Gastroesophageal sphincter (tissue), 4 donors: ENCODE measurements around the gene SLC1A2. TPM values are rescaled to one million over a fixed set of nuclear protein-coding genes. Genes with fewer than 3 reads are reported as not detected.
A peak's percentile ranks its signal among the peaks of the same experiment; 100 is the strongest.

Experiments
- ATAC-seq: fragments of 150-250 bp; one replicate; pipeline ENCODE4 v1.9.1; 2016; ENCODE audit warnings: mild to moderate bottlenecking, moderate library complexity
- H3K27ac ChIP-seq, 4 donors: fragments of 200-600 bp; sonication (generic) in 3 of 4; 1 replicate in 3 of 4; 2 replicates in 1 of 4; pipeline ENCODE4 v1.5.1; 2016 to 2019
- H3K27me3 ChIP-seq: fragments of 200-600 bp; sonication (generic); one replicate; pipeline ENCODE4 v1.5.1; 2019
- H3K36me3 ChIP-seq, 2 donors: fragments of 200-600 bp; sonication (generic); one replicate each; pipeline ENCODE4 v1.5.1; 2019; ENCODE audit warnings: control low read depth in 1 of 2
- H3K4me1 ChIP-seq, 3 donors: fragments of 200-600 bp; sonication (generic); 1 replicate in 2 of 3; 2 replicates in 1 of 3; pipeline ENCODE4 v1.5.1; 2016 to 2019; ENCODE audit warnings: control low read depth in 2 of 3
- H3K4me3 ChIP-seq, 2 donors: fragments of 200-600 bp; sonication (generic); one replicate each; pipeline ENCODE4 v1.5.1; 2019; ENCODE audit warnings: mild to moderate bottlenecking in 1 of 2, moderate library complexity in 1 of 2
- H3K9me3 ChIP-seq, 3 donors: fragments of 200-600 bp; sonication (generic); one replicate each; pipeline ENCODE4 v1.5.1; 2017 to 2019; ENCODE audit warnings: control low read depth in 2 of 3
- EP300 ChIP-seq: sonication (generic); formaldehyde crosslinking; IDR thresholded peaks from one replicate; pipeline ENCODE4 v1.6.1; 2017; ENCODE audit warnings: antibody characterized with exemption, mild to moderate bottlenecking
- POLR2A ChIP-seq, 2 donors: fragments of 450-650 bp; IDR thresholded peaks; one replicate each; pipeline ENCODE4 v1.6.1; 2017; ENCODE audit warnings: antibody characterized with exemption in 2 of 2, mild to moderate bottlenecking in 2 of 2, moderate library complexity in 1 of 2
- POLR2AphosphoS5 ChIP-seq: sonication (generic); formaldehyde crosslinking; IDR thresholded peaks from one replicate; pipeline ENCODE4 v1.6.1; 2017; ENCODE audit warnings: antibody characterized with exemption
- WGBS, 2 donors: methylation state at CpG; one replicate each; pipeline ENCODE4 v1.1.5; 2018; ENCODE audit warnings: low coverage in 1 of 2; 5-methylcytosine and 5-hydroxymethylcytosine counted together
- total RNA-seq, 4 donors: library from RNA; depleted of rRNA; stranded (reverse); fragments of >200 nt; gene quantifications; one replicate each; pipeline ENCODE4 v1.1.0, GENCODE V29; 2016
- TF ChIP-seq, protein P1 (sequence below), 4 experiments: fragments of 200-600 bp in 2 of 4; fragments of 450-650 bp in 2 of 4; sonication (generic) in 1 of 4; IDR thresholded peaks; one replicate each; pipeline ENCODE4 v1.5.1; 2017 to 2019; ENCODE audit warnings: antibody characterized with exemption in 4 of 4, mild to moderate bottlenecking in 2 of 4, moderate library complexity in 2 of 4

Gene SLC1A2
- total RNA-seq, 4 donors from 2014 or later, result 0.12 to 1.5 (median 0.40) TPM; not detected in 1

DNA sequence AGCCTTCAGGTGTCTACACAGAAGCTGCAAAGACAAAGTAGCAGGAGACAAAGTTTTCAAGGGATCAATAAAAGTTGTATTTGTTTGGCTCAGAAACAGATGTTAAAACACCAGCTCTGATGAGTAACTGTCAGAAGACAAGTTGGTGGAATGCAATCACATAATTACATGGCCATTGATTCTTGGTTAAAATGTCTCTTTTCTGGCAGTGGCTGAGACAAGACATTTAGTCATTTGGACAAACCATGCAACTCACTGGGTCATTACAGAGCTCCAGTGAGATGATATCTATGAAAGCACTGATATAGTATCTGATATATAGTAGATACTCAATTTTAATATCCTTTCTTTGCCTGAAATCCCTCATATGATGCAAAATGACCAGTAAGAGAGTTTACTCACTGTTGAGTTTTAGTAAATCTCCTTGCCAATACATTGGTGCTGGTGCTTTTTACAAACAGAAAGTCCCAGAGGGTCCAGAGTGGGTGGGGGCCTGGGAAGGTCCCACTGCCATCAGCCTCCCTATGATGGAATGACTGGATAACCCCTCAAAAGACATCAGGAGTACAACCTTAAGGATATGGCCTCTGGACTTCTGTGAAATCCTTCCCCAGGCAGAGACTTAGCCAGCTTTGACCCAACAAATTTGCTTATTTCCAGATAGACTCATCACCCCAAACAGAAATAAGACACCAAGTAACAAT lies 95.0 kb downstream of the SLC1A2 start:
- no peaks in the 10 kb centered on the region for H3K9me3 ChIP-seq
- no peaks in the 10 kb centered on the region for H3K36me3 ChIP-seq
- H3K27ac ChIP-seq, result no peak overlapping the region
- TF ChIP-seq EP300, result no peak
- TF ChIP-seq POLR2AphosphoS5, result no peak
- TF ChIP-seq, protein P1, sequence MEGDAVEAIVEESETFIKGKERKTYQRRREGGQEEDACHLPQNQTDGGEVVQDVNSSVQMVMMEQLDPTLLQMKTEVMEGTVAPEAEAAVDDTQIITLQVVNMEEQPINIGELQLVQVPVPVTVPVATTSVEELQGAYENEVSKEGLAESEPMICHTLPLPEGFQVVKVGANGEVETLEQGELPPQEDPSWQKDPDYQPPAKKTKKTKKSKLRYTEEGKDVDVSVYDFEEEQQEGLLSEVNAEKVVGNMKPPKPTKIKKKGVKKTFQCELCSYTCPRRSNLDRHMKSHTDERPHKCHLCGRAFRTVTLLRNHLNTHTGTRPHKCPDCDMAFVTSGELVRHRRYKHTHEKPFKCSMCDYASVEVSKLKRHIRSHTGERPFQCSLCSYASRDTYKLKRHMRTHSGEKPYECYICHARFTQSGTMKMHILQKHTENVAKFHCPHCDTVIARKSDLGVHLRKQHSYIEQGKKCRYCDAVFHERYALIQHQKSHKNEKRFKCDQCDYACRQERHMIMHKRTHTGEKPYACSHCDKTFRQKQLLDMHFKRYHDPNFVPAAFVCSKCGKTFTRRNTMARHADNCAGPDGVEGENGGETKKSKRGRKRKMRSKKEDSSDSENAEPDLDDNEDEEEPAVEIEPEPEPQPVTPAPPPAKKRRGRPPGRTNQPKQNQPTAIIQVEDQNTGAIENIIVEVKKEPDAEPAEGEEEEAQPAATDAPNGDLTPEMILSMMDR (IDR thresholded peaks at IDR 0.05), result no peak
- TF ChIP-seq POLR2A (IDR thresholded peaks at IDR 0.05), result no peak
- no peak for ATAC-seq
- H3K27me3 ChIP-seq, result no peaks in the 10 kb centered on the region
- no peak overlapping the region for H3K4me3 ChIP-seq
- H3K4me1 ChIP-seq, result peaks cover 0 to 15% (median 0%) of the 10 kb centered on the region in 3 donors

DNA sequence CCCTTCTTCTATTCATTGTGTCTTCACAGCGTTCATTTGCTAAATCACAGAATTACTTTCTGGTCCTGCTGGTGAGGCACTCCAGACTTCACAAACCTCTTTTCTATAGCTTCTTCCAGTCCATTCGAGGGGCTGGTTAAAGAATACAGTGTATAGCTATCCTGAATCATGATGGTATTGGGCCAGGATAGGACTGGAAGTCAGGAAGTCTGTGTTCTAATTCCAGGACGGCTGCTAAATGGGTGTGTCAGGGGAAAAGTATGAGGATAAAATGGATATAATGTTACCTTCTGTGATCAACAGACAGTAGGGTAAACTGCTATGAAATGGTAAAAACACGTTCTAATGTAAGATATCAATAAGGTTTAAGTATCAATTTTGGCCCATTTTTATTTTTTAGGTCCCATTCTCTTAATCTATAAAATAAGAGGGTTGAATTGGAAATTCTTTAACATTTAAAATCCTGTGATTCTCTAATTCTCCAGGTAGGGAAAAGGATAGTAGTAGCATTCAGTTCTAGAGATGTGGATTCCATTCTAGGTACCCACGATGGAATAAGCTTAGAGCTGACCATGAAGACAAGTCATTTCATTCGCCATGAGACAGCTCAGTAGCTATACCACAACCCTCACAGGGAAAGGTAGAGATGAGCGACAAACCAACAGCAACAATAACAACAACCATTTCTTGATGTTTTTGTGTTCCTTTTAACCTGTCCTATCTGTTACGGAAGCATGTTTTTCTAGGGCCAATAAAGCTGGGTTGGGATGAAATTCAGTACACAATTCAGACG lies 96.1 kb downstream of the SLC1A2 start:
- no peak overlapping the region for H3K27ac ChIP-seq
- H3K4me3 ChIP-seq, result no peak overlapping the region
- H3K4me1 ChIP-seq, result peaks cover 0 to 17% (median 0%) of the 10 kb centered on the region in 3 donors
- no peaks in the 10 kb centered on the region for H3K9me3 ChIP-seq
- no peaks in the 10 kb centered on the region for H3K36me3 ChIP-seq
- TF ChIP-seq EP300, result no peak
- TF ChIP-seq POLR2A (IDR thresholded peaks at IDR 0.05), result no peak
- no peak for TF ChIP-seq POLR2AphosphoS5
- TF ChIP-seq, protein P1 (IDR thresholded peaks at IDR 0.05), result no peak
- ATAC-seq, result no peak
- H3K27me3 ChIP-seq, result no peaks in the 10 kb centered on the region
- 81 to 87% methylated on average over 7 to 9 of the region's 9 CpGs for WGBS, 2 donors

DNA sequence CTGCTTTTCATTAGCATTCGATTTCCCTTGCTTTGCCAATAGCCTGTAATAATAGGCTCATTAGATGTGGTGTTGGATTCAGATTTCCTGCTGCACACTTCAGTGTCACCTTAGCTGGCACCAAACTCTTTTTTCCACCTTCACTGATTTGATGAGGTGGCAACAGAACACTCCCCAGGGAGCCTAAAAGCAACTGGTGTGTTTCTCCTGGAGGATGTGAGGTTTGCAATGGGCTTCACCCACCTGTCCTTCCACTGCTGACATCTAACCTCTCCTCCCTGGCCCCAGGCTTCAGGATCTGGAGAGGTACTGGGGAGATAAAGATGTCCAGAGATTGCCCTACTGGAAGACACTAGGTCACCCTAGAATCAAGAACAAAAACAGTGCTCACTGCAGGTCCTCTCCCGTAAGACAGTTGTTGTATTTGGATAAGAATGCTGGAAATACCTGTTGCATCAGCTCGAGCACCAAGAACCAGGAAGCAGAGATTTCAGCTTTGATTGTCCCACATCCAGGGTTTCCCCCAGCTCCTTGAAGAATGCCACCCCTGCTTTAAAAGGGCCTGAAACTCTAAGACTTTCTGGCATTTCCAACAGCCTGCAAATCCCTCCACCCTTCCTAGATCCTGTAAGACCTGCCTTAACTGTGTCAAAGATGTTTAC lies 96.9 kb downstream of the SLC1A2 start:
- Histone ChIP-seq H3K4me1 (peaks cover 0 to 15% (median 0%) of the 10 kb centered on the region in 3 donors), H3K9me3 (no peaks in the 10 kb centered on the region), H3K27me3 (no peaks in the 10 kb centered on the region), H3K4me3 (no peak overlapping the region), H3K36me3 (no peaks in the 10 kb centered on the region), H3K27ac (no peak overlapping the region)
- 68 to 83% methylated on average over 2 to 3 of the region's 3 CpGs for WGBS, 2 donors
- no peak for ATAC-seq
- TF ChIP-seq EP300 (no peak), POLR2A (IDR thresholded peaks at IDR 0.05) (no peak), POLR2AphosphoS5 (no peak)
- TF ChIP-seq, protein P1 (IDR thresholded peaks at IDR 0.05), result no peak

DNA sequence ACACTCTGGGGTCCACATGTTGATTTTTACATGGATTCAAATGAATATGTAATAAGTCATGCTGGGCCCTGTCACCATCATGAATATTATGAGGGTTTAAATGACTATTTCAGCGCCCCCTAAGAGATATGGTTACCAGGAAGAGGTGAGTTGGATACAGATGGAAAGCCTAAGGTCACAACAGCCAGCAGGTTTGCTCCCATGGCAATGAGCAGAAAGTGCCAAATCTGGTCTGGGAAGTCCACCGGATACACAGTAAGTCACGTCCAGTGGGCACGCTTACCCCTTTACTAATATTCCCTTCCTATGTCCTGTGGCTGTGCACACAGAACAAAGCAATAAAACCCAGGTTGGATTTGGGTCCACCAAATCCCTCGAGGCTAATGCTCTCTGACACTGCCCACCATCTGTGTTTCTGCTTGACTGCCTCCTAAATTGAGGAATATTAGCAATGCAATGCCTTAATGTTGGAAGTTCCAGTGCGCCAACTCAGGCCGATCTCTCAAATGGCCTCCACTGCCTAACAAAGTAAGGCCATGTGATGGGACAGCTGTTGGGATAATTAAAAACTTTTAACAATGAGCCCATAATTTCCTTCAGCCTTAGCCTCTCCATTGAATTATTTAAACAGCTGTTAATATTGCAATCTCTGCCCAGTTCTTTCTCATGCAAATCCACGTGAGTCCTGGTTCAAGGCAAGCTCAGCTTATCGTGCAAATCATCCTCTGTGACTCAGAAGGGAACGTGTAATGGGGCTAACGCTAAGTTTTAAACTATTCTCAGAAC lies 97.6 kb downstream of the SLC1A2 start:
- no peaks in the 10 kb centered on the region for H3K9me3 ChIP-seq
- no peaks in the 10 kb centered on the region for H3K27me3 ChIP-seq
- ATAC-seq, result peak; percentile 64
- H3K4me1 ChIP-seq, result peaks cover 0 to 15% (median 0%) of the 10 kb centered on the region in 3 donors
- TF ChIP-seq EP300 (no peak), POLR2AphosphoS5 (no peak), POLR2A (IDR thresholded peaks at IDR 0.05) (no peak)
- TF ChIP-seq, protein P1 (IDR thresholded peaks at IDR 0.05), result no peak
- no peak overlapping the region for H3K4me3 ChIP-seq
- H3K36me3 ChIP-seq, result no peaks in the 10 kb centered on the region
- 63 to 70% methylated on average over 9 to 11 of the region's 11 CpGs for WGBS, 2 donors
- H3K27ac ChIP-seq, result no peak overlapping the region
